ENCODE measurements around the gene TSC22D1. TPM values are rescaled to one million over a fixed set of nuclear protein-coding genes. Genes with fewer than 3 reads are reported as not detected.

The TSC22D1 gene
- total RNA-seq, 4 donors from 2014 or later = 60.0 to 78.8 (median 69.3) TPM

- TF ChIP-seq CTCF (IDR thresholded peaks at IDR 0.05) = no peak
- TF ChIP-seq POLR2A (IDR thresholded peaks at IDR 0.05) = no peak
- peak in 1 of 2 donors; percentile 36 for DNase-seq (ENCODE audit: low spot score in 2 of 2)
- H3K4me3 ChIP-seq (ENCODE audit: low read depth, poor library complexity, severe bottlenecking) = no peak overlapping the region
- intact Hi-C loops (cut with DNase I; ENCODE audit: low total_unique reads) = no loop called here
- 97 to 98% methylated on average over 12 of the region's 12 CpGs for WGBS, 2 donors
These were observed 20.9 kb downstream of the TSC22D1 start for GRCh38 chr13:44555207-44555606.

- no peak for DNase-seq (ENCODE audit: low spot score in 2 of 2)
- 93 to 94% methylated on average over 4 of the region's 4 CpGs for WGBS, 2 donors
- TF ChIP-seq CTCF (IDR thresholded peaks at IDR 0.05) (no peak), POLR2A (IDR thresholded peaks at IDR 0.05) (no peak)
- intact Hi-C loops (cut with DNase I; ENCODE audit: low total_unique reads) = no loop called here
- H3K4me3 ChIP-seq (ENCODE audit: low read depth, poor library complexity, severe bottlenecking) = no peak overlapping the region
These were observed 26.7 kb downstream of the TSC22D1 start for GRCh38 chr13:44549476-44549875.

GRCh38 chr13:44546164-44546563 lies 30.0 kb downstream of the TSC22D1 start:
- WGBS, 2 donors = 88 to 97% methylated on average over 1 of the region's 1 CpG
- intact Hi-C loops (cut with DNase I; ENCODE audit: low total_unique reads) = no loop called here
- no peak for DNase-seq (ENCODE audit: low spot score in 2 of 2)
- no peak overlapping the region for H3K4me3 ChIP-seq (ENCODE audit: low read depth, poor library complexity, severe bottlenecking)
- TF ChIP-seq CTCF (IDR thresholded peaks at IDR 0.05) (no peak), POLR2A (IDR thresholded peaks at IDR 0.05) (no peak)

DNA sequence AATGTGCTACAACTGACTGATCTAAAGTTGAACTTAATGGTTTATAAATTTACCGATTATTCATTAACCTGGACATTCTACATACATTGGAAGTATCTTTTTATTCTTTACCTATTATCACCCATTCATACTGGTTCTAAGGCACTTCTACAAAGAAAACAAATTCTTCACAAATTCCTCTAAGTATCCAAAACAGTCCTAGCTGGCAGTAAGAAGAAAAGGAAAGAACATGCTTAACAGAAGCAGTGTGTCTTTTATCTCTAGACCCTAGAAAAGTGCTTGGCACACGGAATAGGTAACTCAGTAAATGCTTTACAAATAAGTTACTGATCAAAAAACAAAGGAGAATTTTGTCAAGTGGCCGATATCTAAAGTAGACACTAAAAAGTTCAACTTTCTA lies 32.8 kb downstream of the TSC22D1 start:
- intact Hi-C loops (cut with DNase I; ENCODE audit: low total_unique reads) = no loop called here
- WGBS, 2 donors = 97% methylated on average over 3 of the region's 3 CpGs
- no peak for DNase-seq (ENCODE audit: low spot score in 2 of 2)
- H3K4me3 ChIP-seq (ENCODE audit: low read depth, poor library complexity, severe bottlenecking) = no peak overlapping the region
- no peak for TF ChIP-seq CTCF (IDR thresholded peaks at IDR 0.05)
- TF ChIP-seq POLR2A (IDR thresholded peaks at IDR 0.05) = no peak

- no peak for DNase-seq (ENCODE audit: low spot score in 2 of 2)
- intact Hi-C loops (cut with DNase I; ENCODE audit: low total_unique reads) = no loop called here
- no peak for TF ChIP-seq POLR2A (IDR thresholded peaks at IDR 0.05)
- no peak for TF ChIP-seq CTCF (IDR thresholded peaks at IDR 0.05)
- WGBS, 2 donors = 89 to 95% methylated on average over 3 of the region's 3 CpGs
- no peak overlapping the region for H3K4me3 ChIP-seq (ENCODE audit: low read depth, poor library complexity, severe bottlenecking)
These were observed 33.8 kb downstream of the TSC22D1 start for GRCh38 chr13:44542361-44542760.

DNA sequence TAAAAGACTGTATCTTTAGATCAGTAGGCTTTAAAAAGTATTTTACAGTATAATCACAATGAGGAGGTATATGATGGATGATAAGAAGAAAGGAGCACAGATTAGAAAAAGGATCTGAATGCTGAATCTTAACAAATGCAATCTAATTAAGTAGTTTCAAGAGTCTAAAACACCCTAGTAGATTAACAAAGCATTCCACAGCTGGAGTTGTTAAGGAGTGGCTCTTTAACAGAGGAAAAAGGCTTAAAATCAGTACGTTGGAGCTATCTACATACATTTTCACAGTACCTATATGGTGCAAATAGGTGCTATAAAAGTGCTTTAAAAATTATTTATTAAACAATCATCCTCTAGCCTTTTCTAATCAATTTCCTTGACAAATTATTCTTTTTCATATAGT lies 34.5 kb downstream of the TSC22D1 start:
- TF ChIP-seq POLR2A (IDR thresholded peaks at IDR 0.05) (no peak), CTCF (IDR thresholded peaks at IDR 0.05) (no peak)
- no peak for DNase-seq (ENCODE audit: low spot score in 2 of 2)
- no peak overlapping the region for H3K4me3 ChIP-seq (ENCODE audit: low read depth, poor library complexity, severe bottlenecking)
- intact Hi-C loops (cut with DNase I; ENCODE audit: low total_unique reads) = no loop called here
- WGBS, 2 donors = 89 to 93% methylated on average over 1 of the region's 1 CpG

Data from lower leg skin (tissue), 4 donors.